GM19397 (cell line): ENCODE measurements around the gene ADGB.
"Not testable (repeated sequence)": the region's sequence is repeated elsewhere in the genome, so short reads cannot be mapped to it uniquely, and the experiment has no call there.

Experiments used
- ATAC-seq: cut with Tn5 transposase; IDR thresholded peaks from one replicate; pipeline ENCODE4 v1.9.1; 2021; ENCODE audit warnings: mild to moderate bottlenecking, moderate library complexity; ENCODE audit not compliant: unreplicated experiment

Gene ADGB

DNA sequence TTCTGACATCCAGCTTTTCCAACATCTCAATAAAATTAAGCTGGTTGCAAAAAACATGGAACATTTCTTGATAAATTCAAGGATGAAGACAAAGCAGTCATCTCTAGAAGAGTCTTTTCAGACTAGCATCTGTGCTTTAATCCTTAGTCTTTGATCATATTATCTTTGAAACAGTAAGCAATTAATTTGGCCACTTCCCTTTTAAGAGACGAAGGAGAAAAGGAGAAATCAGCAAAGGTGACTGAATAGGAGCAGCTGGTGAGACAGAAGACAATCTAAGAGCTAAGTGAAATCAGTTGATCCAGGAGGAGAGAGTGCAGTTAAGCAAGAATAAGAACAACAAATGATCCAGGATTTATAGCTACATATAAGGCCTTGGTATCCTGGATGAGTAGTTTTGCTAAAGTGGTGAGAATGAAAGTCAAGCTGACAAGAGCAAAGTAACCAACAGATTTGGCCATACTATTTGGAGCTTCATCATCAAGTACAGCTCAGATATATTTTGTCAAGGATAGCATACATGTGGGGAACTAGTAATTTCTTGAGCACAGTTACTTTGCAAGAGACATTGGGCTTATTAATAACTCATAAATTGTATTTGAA is 215.5 kb downstream of the ADGB start:
- ATAC-seq = no peak

GRCh38 chr6:146815511-146816462 is 217.0 kb downstream of the ADGB start:
- ATAC-seq = not testable (repeated sequence)

- no peak for ATAC-seq
Measured at GRCh38 chr6:146819596-146820320, 221.0 kb downstream of the ADGB start.

DNA sequence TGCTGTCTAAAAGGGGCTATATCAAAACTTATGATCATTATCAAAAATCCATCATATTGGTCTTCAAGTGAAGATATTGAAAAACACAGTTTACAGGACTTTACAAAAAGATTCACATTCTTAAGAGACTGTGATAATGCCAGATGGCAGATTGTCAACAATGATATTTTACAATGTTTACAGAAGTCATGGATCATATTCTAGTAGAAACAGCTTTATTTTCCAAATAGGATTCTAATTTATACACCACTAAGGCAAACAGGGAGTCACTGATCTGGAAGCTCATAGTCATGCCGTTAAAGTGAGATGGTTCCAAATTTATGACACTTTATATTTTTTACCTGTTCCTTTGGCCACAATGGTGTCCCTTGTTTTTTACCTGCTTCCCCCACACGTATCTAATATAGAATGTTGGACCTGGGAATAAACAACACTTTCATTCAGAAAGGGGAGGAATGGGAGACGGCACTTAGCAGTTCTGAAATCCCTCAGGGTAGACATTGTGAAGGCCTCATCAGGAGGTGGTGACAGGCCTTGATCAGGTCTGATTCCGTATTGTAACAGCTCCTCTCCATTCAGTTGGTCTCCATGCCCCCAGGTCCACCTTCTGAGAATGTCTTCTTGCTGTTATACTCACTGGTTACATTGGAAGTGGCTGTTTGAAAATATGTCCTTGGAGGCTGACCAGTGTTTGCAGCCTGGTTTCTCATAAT is 228.6 kb downstream of the ADGB start:
- ATAC-seq = no peak

GRCh38 chr6:146829792-146830565 is 231.2 kb downstream of the ADGB start:
- ATAC-seq = no peak

GRCh38 chr6:146833157-146833556 is 234.4 kb downstream of the ADGB start:
- no peak for ATAC-seq

- no peak for ATAC-seq
Measured at GRCh38 chr6:146840216-146840615, 241.4 kb downstream of the ADGB start.

DNA sequence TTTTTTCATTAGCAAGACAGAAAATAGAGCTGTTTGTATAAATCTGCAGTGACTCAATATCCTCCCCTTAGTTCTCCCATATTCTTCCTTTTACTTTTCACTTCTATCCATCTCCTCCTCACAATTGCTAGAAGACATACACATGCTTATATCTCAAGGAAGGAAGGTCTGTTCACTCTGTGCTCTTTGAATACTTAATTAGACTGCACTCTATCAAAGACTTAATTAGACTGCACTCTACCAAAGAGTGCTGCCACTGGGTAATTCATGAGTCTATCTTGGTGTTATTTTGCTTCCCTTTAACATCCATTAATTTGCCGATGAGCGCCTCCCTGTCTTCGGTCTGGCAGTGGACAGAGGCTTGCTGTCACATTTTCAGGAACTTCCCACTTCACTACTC is 241.9 kb downstream of the ADGB start:
- ATAC-seq = no peak

- ATAC-seq = no peak
Measured at GRCh38 chr6:146847426-146847825, 248.7 kb downstream of the ADGB start.

DNA sequence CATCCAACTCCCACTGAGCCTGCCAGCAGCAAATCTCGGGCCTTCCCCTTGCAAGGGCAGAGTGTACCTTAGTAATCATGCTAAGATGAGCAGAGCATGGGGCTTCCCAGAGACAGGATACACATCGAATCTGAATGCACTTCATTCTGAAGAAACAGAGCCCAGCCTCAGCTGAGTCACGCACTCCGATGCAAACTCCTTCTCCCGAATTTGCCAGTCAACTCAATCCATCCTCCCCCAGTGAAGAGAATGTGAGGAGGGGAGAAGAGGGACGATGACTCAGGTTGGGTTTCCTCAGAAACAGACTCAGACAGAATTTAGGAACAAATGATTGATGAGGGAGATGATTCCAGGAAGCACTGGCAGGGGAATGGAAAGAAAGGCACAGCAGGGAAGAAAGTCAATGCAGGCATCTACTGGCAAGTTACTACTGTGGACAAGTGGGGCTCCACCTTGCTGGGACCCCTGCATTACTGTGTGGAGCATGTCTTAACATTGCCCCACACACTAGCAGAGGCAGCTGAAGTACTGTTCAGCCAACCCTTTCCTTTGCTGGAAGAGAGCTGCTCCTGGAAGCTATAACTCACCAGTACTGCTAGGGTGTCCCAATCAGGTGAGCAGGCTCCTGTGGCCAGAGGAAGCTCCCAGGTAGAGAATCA is 251.6 kb downstream of the ADGB start:
- ATAC-seq = no peak

- no peak for ATAC-seq
Measured at GRCh38 chr6:146850981-146851380, 252.2 kb downstream of the ADGB start.

DNA sequence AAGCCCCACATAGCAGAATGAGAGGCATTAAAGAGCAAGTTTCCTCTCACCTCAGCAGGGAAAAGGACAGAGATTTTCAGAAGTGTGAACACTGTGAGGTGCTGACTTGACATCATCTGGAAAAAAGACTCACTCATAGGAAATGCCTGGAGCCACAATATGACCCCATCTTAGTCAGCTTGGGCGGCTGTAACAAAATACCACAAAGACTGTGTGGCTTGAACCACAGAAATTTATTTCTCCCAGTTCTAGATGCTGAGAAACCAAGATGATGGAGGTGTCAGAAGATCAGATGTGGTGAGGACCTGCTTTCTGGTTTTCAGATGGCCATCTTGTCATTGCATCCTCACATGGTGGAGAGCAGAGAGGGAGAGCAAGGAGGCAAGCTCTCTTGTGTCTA is 253.1 kb downstream of the ADGB start:
- no peak for ATAC-seq

DNA sequence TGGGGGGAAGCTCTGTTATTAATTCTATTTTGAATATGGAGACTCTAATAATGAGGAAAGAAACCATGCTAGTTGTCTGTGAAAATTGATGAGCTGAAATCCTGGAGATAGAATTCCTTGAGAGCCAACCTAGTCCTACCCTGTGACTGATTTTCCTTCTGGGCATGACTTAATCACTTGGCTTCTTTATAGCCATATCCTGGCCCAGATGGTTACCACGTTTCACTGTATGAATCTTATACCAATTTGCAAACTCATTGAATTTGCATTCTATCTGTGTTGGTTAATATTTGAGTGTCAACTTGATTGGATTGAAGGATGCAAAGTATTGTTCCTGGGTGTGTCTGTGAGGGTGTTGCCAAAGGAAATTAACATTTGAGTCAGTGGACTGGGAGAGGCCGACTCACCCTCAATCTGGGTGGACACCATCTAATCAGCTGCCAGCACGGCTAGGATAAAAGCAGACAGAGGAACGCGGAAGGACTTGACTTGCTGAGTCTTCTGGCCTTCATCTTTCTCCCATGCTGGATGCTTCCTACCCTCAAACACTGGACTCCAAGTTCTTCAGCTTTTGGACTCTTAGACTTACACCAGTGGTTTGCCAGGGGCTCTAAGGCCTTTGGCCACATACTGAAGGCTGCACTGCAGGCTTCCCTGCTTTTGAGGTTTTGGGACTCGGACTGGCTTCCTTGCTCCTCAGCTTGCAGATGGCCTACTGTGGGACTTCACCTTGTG is 255.9 kb downstream of the ADGB start:
- ATAC-seq = not testable (repeated sequence)

- no peak for ATAC-seq
Measured at GRCh38 chr6:146855889-146856288, 257.1 kb downstream of the ADGB start.

GRCh38 chr6:146856296-146856695 is 257.5 kb downstream of the ADGB start:
- peak; percentile 38 for ATAC-seq

- ATAC-seq = peak; percentile 95
Measured at GRCh38 chr6:146857180-146857979, 258.6 kb downstream of the ADGB start.

- peak; percentile 18 for ATAC-seq
Measured at GRCh38 chr6:146857980-146858347, 259.2 kb downstream of the ADGB start.

DNA sequence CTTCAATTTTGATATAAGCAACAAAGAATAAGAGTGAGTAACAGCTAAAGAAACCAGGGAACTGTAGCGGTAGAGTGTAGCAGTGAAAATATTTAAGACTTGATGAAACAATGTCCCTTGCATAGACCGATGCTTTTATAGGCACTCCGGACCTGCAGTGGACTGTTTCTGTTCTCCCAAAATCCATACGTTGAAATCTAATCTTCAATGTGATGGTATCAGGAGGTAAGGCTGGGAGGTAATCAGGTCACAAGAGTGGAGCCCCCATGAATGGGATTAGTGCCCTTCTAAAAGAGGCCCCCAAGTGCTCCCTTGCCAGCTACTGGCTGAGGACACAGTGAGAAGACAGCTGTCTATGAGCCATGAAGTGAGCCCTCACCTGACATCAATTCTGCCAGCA is 260.4 kb downstream of the ADGB start:
- no peak for ATAC-seq
